GM12891 (cell line): ENCODE measurements around the gene GGT1.

ENCODE experiments used
- DNase-seq: peaks from one replicate; pipeline ENCODE4 v3.0.0; 2011; ENCODE audit warnings: low spot score; ENCODE audit not compliant: insufficient read length
- FAIRE-seq: peaks from 2 replicates; lab custom pipeline; 2011; peaks lifted over from hg19 to GRCh38; lab: Jason Lieb, UNC
- PAX5 ChIP-seq: IDR thresholded peaks from 2 replicates; pipeline ENCODE4 v1.6.1; 2011; ENCODE audit warnings: low read length, moderate library complexity, mild to moderate bottlenecking; ENCODE audit not compliant: insufficient read depth, severe bottlenecking
- POLR2A ChIP-seq: IDR thresholded peaks from 2 replicates; pipeline ENCODE4 v1.6.1; 2011; ENCODE audit warnings: low read depth, low read length, control low read depth
- POLR2AphosphoS5 ChIP-seq: IDR thresholded peaks from 2 replicates; pipeline ENCODE4 v1.6.1; 2011; ENCODE audit warnings: low read depth, low read length, control low read depth
- POU2F2 ChIP-seq: IDR thresholded peaks from 2 replicates; pipeline ENCODE4 v1.6.1; 2011; ENCODE audit warnings: low read depth, mild to moderate bottlenecking, control low read depth, low read length, moderate library complexity
- SPI1 ChIP-seq: IDR thresholded peaks from 2 replicates; pipeline ENCODE4 v1.6.1; 2011; ENCODE audit warnings: low read depth, low read length, control low read depth
- TAF1 ChIP-seq: IDR thresholded peaks from 2 replicates; pipeline ENCODE4 v1.6.1; 2011; ENCODE audit warnings: low read depth, low read length, control low read depth

Gene GGT1

GRCh38 chr22:24567668-24568067, 35.3 kb upstream of the GGT1 start:
- no peak for DNase-seq
- TF ChIP-seq PAX5 (no peak), SPI1 (no peak), TAF1 (no peak), POLR2A (no peak), POLR2AphosphoS5 (no peak), POU2F2 (no peak)
- no peak for FAIRE-seq

GRCh38 chr22:24571266-24571665, 31.7 kb upstream of the GGT1 start:
- TF ChIP-seq SPI1 = no peak
- no peak for TF ChIP-seq POU2F2
- no peak for TF ChIP-seq POLR2A
- TF ChIP-seq TAF1 = no peak
- no peak for TF ChIP-seq POLR2AphosphoS5
- no peak for TF ChIP-seq PAX5

GRCh38 chr22:24576778-24577177, 26.2 kb upstream of the GGT1 start:
- TF ChIP-seq POU2F2 (no peak), PAX5 (no peak), TAF1 (no peak), POLR2A (no peak), SPI1 (no peak), POLR2AphosphoS5 (no peak)
- FAIRE-seq (no peak), DNase-seq (no peak)

More at GRCh38 chr22:24571266-24571665, 31.7 kb upstream of the GGT1 start:
- FAIRE-seq (no peak), DNase-seq (no peak)

GRCh38 chr22:24578355-24579257, 24.4 kb upstream of the GGT1 start:
- FAIRE-seq (no peak), DNase-seq (no peak)
- TF ChIP-seq TAF1 = no peak
- TF ChIP-seq PAX5 = no peak
- no peak for TF ChIP-seq SPI1
- no peak for TF ChIP-seq POU2F2
- TF ChIP-seq POLR2AphosphoS5 = no peak; the same call in 1 of the 2 replicates
- TF ChIP-seq POLR2A = no peak

GRCh38 chr22:24579258-24579601, 23.8 kb upstream of the GGT1 start:
- no peak for FAIRE-seq
- TF ChIP-seq POLR2A (no peak), TAF1 (no peak), PAX5 (no peak), SPI1 (no peak), POLR2AphosphoS5 (no peak), POU2F2 (no peak)
- no peak for DNase-seq

GRCh38 chr22:24580276-24580675, 22.7 kb upstream of the GGT1 start:
- no peak for DNase-seq
- no peak for FAIRE-seq
- TF ChIP-seq PAX5 = no peak
- no peak for TF ChIP-seq POLR2A

GRCh38 chr22:24582056-24582814, 20.8 kb upstream of the GGT1 start:
- TF ChIP-seq TAF1 = no peak
- no peak for TF ChIP-seq SPI1
- TF ChIP-seq POU2F2 = no peak
- no peak for TF ChIP-seq PAX5
- no peak for TF ChIP-seq POLR2AphosphoS5
- TF ChIP-seq POLR2A = no peak
- FAIRE-seq (no peak), DNase-seq (no peak)

GRCh38 chr22:24583221-24584165, 19.5 kb upstream of the GGT1 start:
- FAIRE-seq (no peak), DNase-seq (no peak)
- TF ChIP-seq POU2F2 (no peak), TAF1 (no peak), PAX5 (no peak)

- FAIRE-seq (no peak), DNase-seq (no peak)
- TF ChIP-seq POLR2A = no peak
- TF ChIP-seq PAX5 = no peak
- TF ChIP-seq TAF1 = no peak
- no peak for TF ChIP-seq POU2F2
- TF ChIP-seq POLR2AphosphoS5 = no peak
- TF ChIP-seq SPI1 = no peak
Measured at GRCh38 chr22:24584166-24584790, 18.7 kb upstream of the GGT1 start.
